HG03159 (cell line): Measurements from ENCODE around the gene DCTN1.

ENCODE experiments used
- ATAC-seq: cut with Tn5 transposase; IDR thresholded peaks from one replicate; pipeline ENCODE4 v1.9.1; 2021; ENCODE audit warnings: mild to moderate bottlenecking, moderate library complexity; ENCODE audit not compliant: unreplicated experiment

DCTN1 gene

GRCh38 chr2:74414441-74414840 lies 34.3 kb upstream of the DCTN1 start:
- ATAC-seq, result no peak

DNA sequence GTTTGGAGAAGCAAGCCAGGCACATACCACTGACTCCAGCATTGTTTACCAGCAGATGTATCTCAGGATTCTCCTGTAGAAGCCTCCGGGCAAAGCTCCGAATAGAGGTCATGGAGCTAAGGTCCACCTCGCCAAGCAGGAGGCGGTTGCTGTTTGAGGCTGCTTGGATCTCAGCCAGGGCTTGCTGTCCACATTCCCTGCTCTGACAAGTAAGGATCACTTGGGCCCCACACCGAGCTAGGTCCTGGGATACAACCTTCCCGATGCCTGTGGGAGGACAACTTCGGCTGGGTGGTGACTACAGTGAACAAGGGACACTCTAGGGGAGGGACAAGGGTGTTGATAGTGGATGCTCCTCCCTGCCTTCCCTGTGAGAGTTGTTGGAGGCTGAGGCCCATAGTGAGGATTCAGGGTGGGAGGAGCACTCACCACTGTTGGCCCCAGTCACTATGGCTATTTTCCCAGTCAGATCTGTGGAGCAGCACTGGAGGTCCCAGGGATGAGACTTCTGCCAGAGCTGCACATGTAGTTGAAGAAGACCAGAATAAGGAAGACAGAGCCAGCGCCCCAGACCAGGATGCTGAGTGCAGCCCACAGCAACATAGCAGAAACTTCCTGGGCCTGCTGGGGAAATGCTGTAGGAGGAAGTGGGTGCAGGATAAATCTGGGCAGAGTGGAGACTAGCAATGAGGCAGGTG lies 33.0 kb upstream of the DCTN1 start:
- ATAC-seq, result no peak

GRCh38 chr2:74407682-74408081 lies 27.6 kb upstream of the DCTN1 start:
- ATAC-seq, result no peak

GRCh38 chr2:74406035-74406434 lies 25.9 kb upstream of the DCTN1 start:
- peak; percentile 80 for ATAC-seq

GRCh38 chr2:74401891-74402290 lies 21.8 kb upstream of the DCTN1 start:
- no peak for ATAC-seq

- no peak for ATAC-seq
These were observed 19.7 kb upstream of the DCTN1 start for GRCh38 chr2:74399785-74400184.

DNA sequence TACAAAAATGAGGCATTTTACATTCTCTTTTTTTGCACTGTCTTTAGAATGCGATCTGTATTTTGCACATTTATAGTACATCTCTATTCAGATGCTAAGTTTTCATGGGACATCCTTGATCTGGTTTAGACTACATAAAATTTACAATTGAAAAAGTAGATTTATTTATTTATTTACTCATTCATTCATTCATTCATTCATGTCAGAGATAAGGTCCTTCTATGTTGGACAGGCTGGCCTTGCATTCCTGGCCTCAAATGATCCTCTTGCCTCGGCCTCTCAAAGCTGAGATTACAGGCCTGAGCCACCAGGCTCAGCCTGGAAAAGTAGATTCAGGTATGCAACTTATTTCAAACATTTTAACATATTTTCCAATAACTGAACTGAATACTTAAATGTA lies 16.0 kb upstream of the DCTN1 start:
- ATAC-seq, result no peak

- no peak for ATAC-seq
These were observed 13.4 kb upstream of the DCTN1 start for GRCh38 chr2:74393525-74393924.

- ATAC-seq, result no peak
These were observed 12.3 kb upstream of the DCTN1 start for GRCh38 chr2:74392449-74392743.

DNA sequence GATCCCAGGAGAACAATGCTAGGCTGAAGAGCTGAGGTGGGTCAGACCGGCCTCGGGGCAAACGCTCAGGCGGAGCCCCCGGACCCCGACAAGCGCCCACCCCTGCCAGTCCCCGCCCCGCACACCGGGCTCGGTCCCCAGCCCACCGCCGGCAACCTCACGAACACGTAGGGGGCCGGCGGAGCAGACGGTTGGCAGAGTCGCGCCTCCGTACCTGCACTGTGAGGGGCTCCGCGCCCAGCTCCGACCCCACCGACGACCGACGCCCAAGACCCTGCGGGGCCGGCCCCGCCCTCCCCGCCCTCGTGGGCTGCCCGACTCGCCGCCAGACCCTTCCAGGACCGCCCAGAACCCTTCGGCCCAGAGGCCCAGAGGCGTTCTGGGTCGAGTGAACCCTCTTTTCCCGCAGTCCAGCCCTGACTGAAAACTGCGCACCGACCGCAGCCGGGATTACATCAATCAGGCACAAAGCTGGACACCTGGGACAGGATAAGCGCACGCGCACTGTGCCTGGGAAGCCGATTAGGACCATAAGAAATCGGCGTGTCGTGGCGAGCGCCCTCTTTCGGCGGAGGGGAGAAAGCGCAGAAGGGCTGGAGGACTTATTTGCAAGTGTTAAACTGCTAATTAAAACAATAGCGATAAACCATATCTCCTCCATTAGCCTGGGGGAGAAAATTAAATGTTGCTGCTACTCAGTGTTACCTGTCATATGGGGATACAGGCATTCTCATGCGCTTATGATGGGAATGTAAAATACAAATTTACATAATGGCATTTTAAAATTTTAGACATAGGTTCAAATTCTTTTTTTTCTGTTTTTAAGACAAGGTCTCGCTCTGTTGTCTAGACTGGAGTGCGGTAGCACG lies 11.7 kb upstream of the DCTN1 start:
- ATAC-seq, result peak; percentile 64

DNA sequence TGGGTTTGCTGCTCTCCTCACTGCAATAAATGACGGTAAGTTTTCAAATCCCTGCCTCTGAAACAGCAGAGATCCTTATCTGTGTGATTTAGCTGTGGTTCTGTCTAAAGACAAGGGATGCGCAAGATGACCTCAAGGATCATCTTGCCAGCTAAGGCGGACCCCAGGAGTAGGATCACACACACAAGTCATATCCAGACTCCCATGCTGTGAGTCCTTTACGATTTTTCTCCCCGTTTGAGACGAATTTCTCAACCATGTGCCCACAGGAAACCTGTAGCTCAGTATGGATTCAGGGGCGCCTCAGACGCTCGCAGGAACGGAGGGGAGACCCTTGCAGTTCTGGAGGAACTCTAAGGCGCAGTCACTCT lies 11.1 kb upstream of the DCTN1 start:
- ATAC-seq, result peak; percentile 31

GRCh38 chr2:74390606-74391005 lies 10.5 kb upstream of the DCTN1 start:
- no peak for ATAC-seq

DNA sequence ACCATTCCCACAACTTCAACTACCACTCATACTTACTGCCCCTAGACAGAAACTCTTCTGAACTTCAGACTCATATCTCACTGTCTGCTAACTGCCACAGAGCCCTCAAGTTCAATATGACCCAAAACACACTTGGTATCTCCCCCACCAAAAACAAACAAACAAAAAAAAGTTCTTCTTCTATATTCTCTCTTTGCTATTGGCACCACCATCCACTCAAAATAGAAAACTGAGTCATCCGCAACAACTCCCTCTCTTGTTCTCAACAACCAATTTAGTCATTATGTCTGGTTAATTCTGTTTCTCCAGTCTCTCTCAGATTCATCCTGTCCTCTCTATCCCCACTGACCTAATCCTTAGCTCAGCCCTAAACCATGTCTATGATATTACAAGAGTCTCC lies 7.2 kb upstream of the DCTN1 start:
- no peak for ATAC-seq

DNA sequence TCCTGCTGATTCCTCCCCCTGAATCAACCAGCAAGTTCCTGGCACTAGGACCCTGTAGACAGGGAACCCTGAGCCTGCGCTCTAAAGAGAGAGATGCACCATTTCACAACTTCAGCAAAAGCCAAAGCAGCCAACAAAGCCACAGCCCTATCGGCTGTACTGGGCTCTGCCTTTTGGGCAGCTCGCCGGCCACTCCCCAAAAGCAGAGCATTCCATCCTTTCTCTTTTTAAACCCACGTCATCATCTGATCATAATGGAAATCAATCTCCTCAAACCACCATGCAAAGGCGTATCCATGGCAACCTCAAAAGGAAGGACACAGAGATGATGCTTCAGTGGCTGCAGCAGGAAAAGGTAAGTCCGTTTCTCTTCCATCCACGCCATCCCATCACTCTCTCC lies 5.3 kb upstream of the DCTN1 start:
- no peak for ATAC-seq

GRCh38 chr2:74384051-74384450 lies 3.9 kb upstream of the DCTN1 start:
- no peak for ATAC-seq

GRCh38 chr2:74383254-74383653 lies 3.1 kb upstream of the DCTN1 start:
- no peak for ATAC-seq

DNA sequence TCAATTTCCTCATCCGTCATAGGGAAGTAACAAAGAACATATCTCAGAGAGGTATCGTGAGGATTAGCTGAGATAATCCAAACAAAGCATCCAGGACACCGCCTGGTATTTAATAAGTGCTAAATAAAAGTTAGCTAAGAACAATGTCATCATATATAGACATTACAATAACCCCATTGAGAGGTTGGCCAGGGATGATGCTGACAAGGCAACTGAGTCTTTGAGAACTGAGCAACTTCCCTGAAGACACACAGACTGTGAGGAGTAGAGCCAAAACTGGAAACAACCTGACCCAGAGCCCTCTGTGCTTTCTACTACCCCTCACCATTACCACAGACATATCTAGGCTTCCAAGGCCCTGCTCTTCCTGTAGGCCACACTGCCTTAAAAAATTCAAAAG lies 1.6 kb upstream of the DCTN1 start:
- no peak for ATAC-seq

DNA sequence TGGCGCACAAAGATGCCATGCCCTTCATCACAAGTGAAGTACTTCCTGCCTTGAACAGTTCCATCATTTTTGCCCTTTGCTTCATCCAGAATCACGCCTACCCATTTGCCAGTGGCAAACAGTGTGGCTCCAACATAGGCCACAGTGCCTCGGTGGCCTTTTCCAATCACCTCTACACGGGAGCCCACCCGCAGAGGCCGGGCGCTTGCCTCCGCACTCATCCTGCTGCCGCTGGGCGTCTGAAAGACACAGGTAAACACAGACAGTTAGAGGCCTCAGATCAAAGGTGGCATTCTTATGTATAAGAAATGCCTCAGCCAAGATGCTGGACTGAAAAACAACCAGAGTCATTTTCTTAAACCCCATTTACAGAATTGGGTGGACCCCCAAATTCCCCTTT lies 2.1 kb downstream of the DCTN1 start:
- ATAC-seq, result no peak

DNA sequence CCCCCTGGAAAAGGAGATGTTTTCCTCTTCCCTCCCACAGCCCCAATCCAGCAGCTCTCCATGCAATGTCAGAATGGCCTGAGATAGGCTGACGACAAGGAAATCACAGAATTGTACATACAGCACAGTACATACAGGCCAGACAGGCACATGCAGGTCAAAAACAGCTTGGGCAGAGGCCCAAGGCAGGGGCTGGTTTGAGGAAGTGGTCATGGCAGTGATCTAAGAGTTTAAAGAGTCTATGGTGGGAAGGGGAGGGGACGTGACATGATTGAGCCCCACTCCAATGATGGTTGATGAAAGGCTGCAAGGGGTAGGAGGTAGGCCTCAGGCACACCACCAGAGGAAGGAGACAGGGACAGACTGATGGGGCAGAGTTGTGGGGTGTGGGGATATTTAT lies 4.3 kb downstream of the DCTN1 start:
- no peak for ATAC-seq

DNA sequence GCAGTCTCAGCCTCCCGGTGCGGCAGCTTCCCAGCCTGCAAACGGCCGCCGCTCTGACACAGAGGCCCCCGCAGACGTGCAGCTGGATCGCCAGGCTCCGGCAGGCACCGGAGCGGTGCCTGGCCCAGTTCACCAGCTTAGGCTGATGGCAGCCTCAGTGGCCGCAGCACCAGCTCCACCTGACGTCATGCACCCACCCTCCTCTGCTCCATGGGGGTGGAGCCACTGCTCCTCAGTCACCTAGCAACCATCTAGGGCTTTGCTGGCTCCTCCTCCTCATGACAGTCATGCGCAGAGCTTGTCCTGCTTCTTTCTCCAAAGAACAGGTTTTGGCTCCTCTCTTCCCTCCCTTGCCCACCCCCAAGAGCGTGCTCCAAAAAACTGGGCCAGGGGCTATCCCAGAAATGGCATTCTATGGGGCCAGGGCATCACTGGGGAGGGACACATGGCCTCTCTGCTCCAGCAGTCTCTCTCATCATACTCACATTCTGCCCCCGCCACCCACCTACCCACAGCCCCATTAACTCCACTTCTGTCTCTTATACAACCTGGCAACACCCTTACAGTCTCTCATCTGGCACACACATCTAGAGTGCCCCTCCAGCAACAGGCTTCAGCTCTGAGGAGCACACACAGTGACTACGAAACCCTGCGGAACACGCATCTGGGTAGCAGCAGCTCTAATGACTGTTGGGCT lies 5.5 kb downstream of the DCTN1 start:
- no peak for ATAC-seq

DNA sequence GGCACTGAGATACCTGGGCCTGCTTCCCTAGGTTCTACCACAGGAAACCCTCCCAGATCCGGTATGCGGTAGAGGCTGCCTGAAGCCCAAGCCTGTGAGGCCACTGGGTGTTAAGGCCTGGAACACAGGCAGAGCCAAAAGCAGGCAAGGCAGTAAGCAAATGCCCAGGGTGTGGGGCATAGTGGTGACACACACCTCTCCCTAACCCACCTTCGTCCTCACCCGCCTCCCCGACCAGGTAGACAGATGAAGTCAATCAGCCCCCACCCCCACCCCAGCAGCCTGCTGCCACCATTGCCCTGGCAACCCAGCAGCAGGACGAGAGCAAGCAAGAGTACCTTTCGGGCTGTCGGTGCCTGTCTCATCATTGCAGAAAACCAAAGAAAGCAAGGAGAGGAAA lies 6.1 kb downstream of the DCTN1 start:
- ATAC-seq, result no peak

- ATAC-seq, result no peak
These were observed 6.9 kb downstream of the DCTN1 start for GRCh38 chr2:74373221-74373676.
